ENCODE results near the gene KRTAP6-1.

DNA sequence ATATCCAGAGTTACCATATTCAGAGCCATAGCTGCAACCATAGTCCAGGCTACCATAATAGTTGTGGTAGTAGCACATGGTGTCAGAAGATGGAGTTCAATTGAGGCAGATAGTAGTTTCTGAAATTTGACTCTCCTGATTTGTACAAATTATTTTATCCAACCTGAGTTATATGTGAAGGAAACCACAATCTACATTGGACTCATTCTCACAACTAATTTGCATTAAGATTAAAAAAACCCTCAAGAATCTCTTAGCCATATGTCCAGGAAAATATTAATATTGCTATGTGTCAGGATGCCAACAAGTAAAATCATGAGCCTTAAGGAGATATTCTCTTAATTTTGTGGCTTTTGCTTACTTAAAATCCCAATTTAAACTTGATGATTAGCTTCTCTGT lies 23.4 kb downstream of the KRTAP6-1 start, which contains the start of gene KRTAP22-2:
- no peak for TF ChIP-seq EP300 (IDR thresholded peaks at IDR 0.05)
- TF ChIP-seq POLR2A (IDR thresholded peaks at IDR 0.05) = no peak
